Left lung (tissue), 10 donors: ENCODE measurements around the gene MED15. TPM values are rescaled to one million over a fixed set of nuclear protein-coding genes. Genes with fewer than 3 reads are reported as not detected.
"Not testable (repeated sequence)": the region's sequence is repeated elsewhere in the genome, so short reads cannot be mapped to it uniquely, and the experiment has no call there.

Experiments
- ATAC-seq: fragments of 200-7000 bp; cut with Tn5 transposase; one replicate; pipeline ENCODE4 v1.9.1; 2020; ENCODE audit warnings: moderate library complexity
- DNase-seq, 4 donors: peaks; one replicate each; pipeline ENCODE4 v3.0.0-alpha.2; 2013 to 2020
- H3K27ac ChIP-seq, 2 donors: fragments of 200-600 bp; sonication (generic) in 1 of 2; one replicate each; pipeline versions ENCODE4 v1.5.0 to v1.8.0; 2020 to 2021
- H3K27me3 ChIP-seq, 2 donors: fragments of 200-600 bp; sonication (generic) in 1 of 2; one replicate each; pipeline versions ENCODE4 v1.5.0 to v1.8.0; 2020 to 2021
- H3K36me3 ChIP-seq, 2 donors: fragments of 200-600 bp; sonication (generic) in 1 of 2; one replicate each; pipeline versions ENCODE4 v1.5.0 to v1.8.0; 2020 to 2021
- H3K4me1 ChIP-seq, 2 donors: fragments of 200-600 bp; one replicate each; pipeline ENCODE4 v1.8.0; 2021
- H3K4me3 ChIP-seq, 2 donors: fragments of 200-600 bp; sonication (generic) in 1 of 2; one replicate each; pipeline versions ENCODE4 v1.5.0 to v1.8.0; 2020 to 2021; ENCODE audit warnings: mild to moderate bottlenecking in 1 of 2
- H3K9me3 ChIP-seq, 2 donors: fragments of 200-600 bp; sonication (generic) in 1 of 2; one replicate each; pipeline versions ENCODE4 v1.5.0 to v1.8.0; 2020 to 2021
- CTCF ChIP-seq, 2 donors: fragments of 200-600 bp; sonication (generic) in 1 of 2; IDR thresholded peaks; one replicate each; pipeline versions ENCODE4 v1.5.0 to v1.8.0; 2021; ENCODE audit warnings: antibody characterized with exemption in 2 of 2
- intact Hi-C, 2 donors: fragments of 100-400 bp; cut with DNase I; formaldehyde crosslinking; loops; one replicate each; pipeline versions ENCODE4 v1.11.2 to v1.14.2; 2022
- polyA plus RNA-seq, 6 donors: library from polyadenylated mRNA; unstranded; fragments of 120-200 nt; gene quantifications; one replicate each; pipeline ENCODE4 v1.2.1, GENCODE V29; 2013; ENCODE audit not compliant: insufficient read length in 6 of 6
- total RNA-seq, 2 donors: library from RNA; stranded (reverse); fragmentation: NEBNext Ultra II Directional; extraction: Animal tissue kit (Norgen Biotek cat#: 25700); gene quantifications; one replicate each; pipeline ENCODE4 v1.2.1, GENCODE V29; 2021
- donor health status: DM: no; HTN: yes; CAD: no.
- donor health status: DM: no; HTN: no; CAD: no.

The MED15 gene
- total and polyA plus RNA-seq, 8 donors, result 47.2 to 121 (median 56.3) TPM

- TF ChIP-seq CTCF (IDR thresholded peaks at IDR 0.05), result no peak
- ATAC-seq, result no peak
- intact Hi-C loops, result no loop called here
These were observed 109.1 kb downstream of the MED15 start for GRCh38 chr22:20616451-20617043.

GRCh38 chr22:20618488-20618887 is 111.1 kb downstream of the MED15 start:
- Histone ChIP-seq H3K4me3 (no peak overlapping the region), H3K27me3 (no peaks in the 10 kb centered on the region), H3K9me3 (no peaks in the 10 kb centered on the region), H3K4me1 (no peaks in the 10 kb centered on the region), H3K36me3 (no peaks in the 10 kb centered on the region), H3K27ac (no peak overlapping the region)
- DNase-seq, result no peak
- no peak for ATAC-seq
- intact Hi-C loops, result no loop called here
- TF ChIP-seq CTCF (IDR thresholded peaks at IDR 0.05), result no peak

More at GRCh38 chr22:20616451-20617043, 109.1 kb downstream of the MED15 start:
- no peak overlapping the region for H3K4me3 ChIP-seq
- H3K36me3 ChIP-seq, result no peaks in the 10 kb centered on the region
- no peak for DNase-seq
- H3K4me1 ChIP-seq, result no peaks in the 10 kb centered on the region
- H3K27ac ChIP-seq, result no peak overlapping the region
- H3K9me3 ChIP-seq, result no peaks in the 10 kb centered on the region
- H3K27me3 ChIP-seq, result no peaks in the 10 kb centered on the region

GRCh38 chr22:20619045-20619892 is 111.9 kb downstream of the MED15 start:
- DNase-seq (no peak), ATAC-seq (peak; percentile 71)
- no peaks in the 10 kb centered on the region for H3K27me3 ChIP-seq
- no peaks in the 10 kb centered on the region for H3K4me1 ChIP-seq
- H3K4me3 ChIP-seq, result no peak overlapping the region
- intact Hi-C loops, result no loop called here
- H3K36me3 ChIP-seq, result no peaks in the 10 kb centered on the region
- H3K9me3 ChIP-seq, result no peaks in the 10 kb centered on the region
- no peak overlapping the region for H3K27ac ChIP-seq
- TF ChIP-seq CTCF (IDR thresholded peaks at IDR 0.05), result no peak

GRCh38 chr22:20619893-20620194 is 112.4 kb downstream of the MED15 start:
- DNase-seq, H3K36me3 ChIP-seq, ATAC-seq, H3K4me1 ChIP-seq, H3K27ac ChIP-seq, H3K9me3 ChIP-seq, H3K27me3 ChIP-seq, intact Hi-C loops, H3K4me3 ChIP-seq: not testable (repeated sequence)

GRCh38 chr22:20621162-20621561 is 113.8 kb downstream of the MED15 start:
- Histone ChIP-seq H3K4me1 (no peaks in the 10 kb centered on the region), H3K36me3 (no peaks in the 10 kb centered on the region), H3K4me3 (no peak overlapping the region), H3K27ac (no peak overlapping the region), H3K27me3 (no peaks in the 10 kb centered on the region), H3K9me3 (no peaks in the 10 kb centered on the region)
- ATAC-seq (no peak), DNase-seq (no peak)
- TF ChIP-seq CTCF (IDR thresholded peaks at IDR 0.05), result no peak
- intact Hi-C loops, result no loop called here
